HUES6 (cell line): ENCODE measurements around the gene ASB10.

Source experiments
- H3K27ac ChIP-seq: 2 replicates; pipeline ENCODE4 v1.7.0; 2013; ENCODE audit warnings: low read depth, mild to moderate bottlenecking, low read length, inconsistent platforms
- H3K27me3 ChIP-seq: 2 replicates; pipeline ENCODE4 v1.6.1; 2013; ENCODE audit warnings: low read length; ENCODE audit not compliant: control insufficient read depth, insufficient read depth
- H3K36me3 ChIP-seq: 2 replicates; pipeline ENCODE4 v1.6.1; 2013; ENCODE audit warnings: low read length; ENCODE audit not compliant: control insufficient read depth, insufficient read depth
- H3K4me1 ChIP-seq: 2 replicates; pipeline ENCODE4 v1.6.1; 2013; ENCODE audit warnings: low read length; ENCODE audit not compliant: control insufficient read depth, insufficient read depth
- H3K4me3 ChIP-seq: 2 replicates; pipeline ENCODE4 v1.5.1; 2013; ENCODE audit warnings: low read depth, low read length
- H3K9ac ChIP-seq: one replicate; pipeline ENCODE4 v1.6.1; 2013; ENCODE audit warnings: mild to moderate bottlenecking, low read length
- H3K9me3 ChIP-seq: 2 replicates; pipeline ENCODE4 v1.6.1; 2013; ENCODE audit warnings: low read depth, low read length; ENCODE audit not compliant: control insufficient read depth, insufficient read depth

ASB10 gene

GRCh38 chr7:151128144-151128543, 58.9 kb downstream of the ASB10 start:
- Histone ChIP-seq H3K9ac (no peak overlapping the region), H3K4me1 (peaks cover 14% of the 10 kb centered on the region), H3K27ac (no peak overlapping the region), H3K36me3 (peaks cover 54% of the 10 kb centered on the region), H3K9me3 (no peaks in the 10 kb centered on the region), H3K4me3 (no peak overlapping the region), H3K27me3 (peaks cover 28% of the 10 kb centered on the region)

DNA sequence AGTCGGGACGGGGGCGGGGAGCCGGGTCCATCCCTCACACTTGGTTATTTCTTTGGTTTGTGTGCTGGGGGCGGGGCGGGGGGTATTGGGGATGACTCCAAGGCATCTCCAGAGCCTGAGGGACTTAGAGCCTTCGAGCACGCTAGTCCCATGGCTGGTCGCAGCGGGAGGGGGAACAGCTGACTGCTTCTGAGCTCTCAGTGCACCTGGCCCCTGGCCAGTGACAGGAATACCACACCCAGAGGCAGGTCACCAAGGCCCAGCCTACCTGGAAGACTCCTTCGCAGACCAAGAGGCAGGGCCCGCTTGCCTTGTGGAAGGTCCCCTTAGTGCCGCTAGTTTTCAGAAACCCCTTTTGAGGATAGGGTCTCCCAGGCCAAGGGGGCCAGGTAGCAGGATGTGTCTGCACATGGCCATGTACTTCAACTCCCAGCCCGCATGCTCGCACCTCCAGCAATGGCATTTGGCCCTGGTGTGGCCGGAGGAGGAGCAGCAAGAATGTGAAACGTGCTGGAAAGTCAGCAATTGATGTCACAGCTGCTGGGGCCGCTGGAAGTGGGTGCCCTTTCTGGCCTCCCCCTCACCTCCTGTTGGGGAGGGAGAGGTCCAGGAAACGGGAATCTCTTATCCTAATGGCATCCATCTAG, 60.4 kb downstream of the ASB10 start:
- peak overlapping the region; percentile 76 for H3K4me3 ChIP-seq
- H3K9me3 ChIP-seq, result no peaks in the 10 kb centered on the region
- peaks cover 14% of the 10 kb centered on the region for H3K4me1 ChIP-seq
- H3K36me3 ChIP-seq, result peaks cover 41% of the 10 kb centered on the region
- H3K27me3 ChIP-seq, result peaks cover 28% of the 10 kb centered on the region
- H3K27ac ChIP-seq, result no peak overlapping the region
- no peak overlapping the region for H3K9ac ChIP-seq

DNA sequence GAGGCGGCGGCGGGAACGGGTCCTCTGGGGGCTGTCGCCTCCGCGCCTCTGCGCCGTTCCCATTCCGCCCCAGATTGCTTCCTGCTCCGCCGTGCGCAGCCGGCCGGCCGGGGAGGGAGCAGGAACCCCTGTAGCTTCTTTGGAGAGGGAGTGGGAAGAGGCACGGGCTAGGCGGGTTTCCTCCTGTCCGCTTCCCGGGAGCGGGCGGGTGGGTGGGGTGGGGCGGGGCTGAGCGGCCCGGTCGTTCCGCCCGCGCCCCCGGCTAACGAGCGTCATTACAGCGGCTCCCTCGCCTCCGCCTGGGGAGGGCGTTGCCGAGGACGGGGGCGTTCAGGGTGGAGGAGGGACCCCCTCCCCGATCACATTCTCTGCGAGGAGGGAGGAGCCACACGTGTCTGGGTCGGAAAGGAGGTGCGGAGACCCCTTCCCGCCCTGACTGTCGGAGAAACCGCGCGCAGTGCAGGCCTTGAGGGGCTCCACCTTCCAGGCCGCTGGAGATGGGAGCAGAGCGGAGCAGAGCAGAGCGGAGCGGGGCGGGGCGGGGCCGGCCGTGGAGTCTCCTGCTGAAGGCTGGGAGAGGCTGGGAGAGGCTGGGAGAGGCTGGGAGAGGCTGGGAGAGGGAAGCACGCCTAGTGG, 61.1 kb downstream of the ASB10 start:
- peaks cover 14% of the 10 kb centered on the region for H3K4me1 ChIP-seq
- H3K36me3 ChIP-seq, result peaks cover 41% of the 10 kb centered on the region
- H3K9ac ChIP-seq, result no peak overlapping the region
- H3K27me3 ChIP-seq, result peaks cover 28% of the 10 kb centered on the region
- no peak overlapping the region for H3K27ac ChIP-seq
- peak overlapping the region; percentile 76 for H3K4me3 ChIP-seq
- H3K9me3 ChIP-seq, result no peaks in the 10 kb centered on the region
